ENCODE data around the gene MGAT5.

The MGAT5 gene

GRCh38 chr2:134278553-134278952 lies 24.7 kb downstream of the MGAT5 start:
- DNase-seq (ENCODE audit: low spot score): no peak
- TF ChIP-seq CTCF (IDR thresholded peaks at IDR 0.05; ENCODE audit: extremely low read depth, missing control alignments): no peak

- DNase-seq (ENCODE audit: low spot score): no peak
- no peak for TF ChIP-seq CTCF (IDR thresholded peaks at IDR 0.05; ENCODE audit: extremely low read depth, missing control alignments)
Observed at GRCh38 chr2:134279417-134279816, 25.5 kb downstream of the MGAT5 start.

DNA sequence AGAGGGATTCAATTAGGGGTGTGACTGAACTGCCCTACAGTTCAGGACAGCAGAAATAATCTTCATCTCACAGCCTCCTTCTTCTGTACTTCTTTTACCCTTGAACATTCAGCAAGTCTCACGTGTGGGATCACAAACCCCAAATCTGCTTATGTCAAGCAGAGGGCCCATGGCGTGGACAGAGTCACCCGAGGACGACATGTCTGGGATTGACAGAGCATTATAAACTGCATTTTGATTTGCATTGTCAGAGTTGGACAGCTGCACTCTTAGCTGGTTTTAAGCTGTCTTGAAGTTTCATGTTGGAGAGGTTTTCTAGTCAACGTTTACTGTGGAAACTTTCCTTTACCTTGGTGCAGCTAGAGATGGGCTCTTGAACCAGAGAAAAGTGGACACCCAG lies 26.4 kb downstream of the MGAT5 start:
- no peak for TF ChIP-seq CTCF (IDR thresholded peaks at IDR 0.05; ENCODE audit: extremely low read depth, missing control alignments)
- DNase-seq (ENCODE audit: low spot score): no peak

GRCh38 chr2:134280726-134281125 lies 26.9 kb downstream of the MGAT5 start:
- no peak for TF ChIP-seq CTCF (IDR thresholded peaks at IDR 0.05; ENCODE audit: extremely low read depth, missing control alignments)

GRCh38 chr2:134281815-134282419 lies 28.0 kb downstream of the MGAT5 start:
- no peak for TF ChIP-seq CTCF (IDR thresholded peaks at IDR 0.05; ENCODE audit: extremely low read depth, missing control alignments)
- no peak for DNase-seq (ENCODE audit: low spot score)

More at GRCh38 chr2:134280726-134281125, 26.9 kb downstream of the MGAT5 start:
- no peak for DNase-seq (ENCODE audit: low spot score)

DNA sequence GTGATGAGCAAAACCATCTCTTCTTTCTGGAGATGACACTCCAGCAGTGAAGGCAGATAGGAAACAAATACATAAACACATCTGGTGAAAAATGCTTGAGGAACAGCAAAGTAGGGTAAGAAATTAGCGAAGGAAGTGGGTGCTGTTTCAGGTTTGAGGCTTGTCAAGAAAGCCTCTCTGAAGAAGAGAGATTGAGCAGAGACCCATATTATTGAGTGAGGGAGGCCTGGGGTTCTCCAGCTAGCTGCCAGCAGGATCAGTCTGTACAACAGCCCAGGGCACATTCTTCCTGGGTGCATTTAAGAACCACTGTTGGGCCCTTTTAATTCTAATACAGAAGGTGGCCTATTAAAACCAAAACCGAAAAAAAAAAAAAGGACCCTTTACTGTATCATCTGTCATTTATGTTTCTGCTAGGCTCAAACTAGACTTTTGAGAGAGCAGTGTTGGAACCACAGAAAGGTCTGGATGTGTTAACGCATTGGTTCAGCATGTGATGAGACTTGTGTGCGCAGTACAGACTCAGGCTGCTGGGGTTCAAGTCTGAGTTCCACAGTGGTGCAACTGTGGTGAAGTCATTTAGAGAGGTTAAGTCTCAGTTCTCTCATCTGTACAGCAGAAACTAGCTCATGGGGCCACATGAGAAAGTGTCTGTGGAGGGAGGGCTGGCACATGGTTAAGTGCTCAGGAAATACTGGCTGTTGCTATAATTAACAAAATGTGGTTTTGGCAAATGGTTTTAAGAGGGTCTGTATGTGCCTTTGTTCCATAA lies 28.9 kb downstream of the MGAT5 start:
- peak; percentile 51 for DNase-seq (ENCODE audit: low spot score)

More for the DNA sequence above, 28.9 kb downstream of the MGAT5 start:
- no peak for TF ChIP-seq CTCF (IDR thresholded peaks at IDR 0.05; ENCODE audit: extremely low read depth, missing control alignments)

Measured in GM20000 (cell line).